ENCODE data around the gene MLH3. TPM values are rescaled to one million over a fixed set of nuclear protein-coding genes. Genes with fewer than 3 reads are reported as not detected.

Gene MLH3
- total RNA-seq, 1 experiment from 2014 or later, result 48.7 TPM

- no peaks in the 10 kb centered on the region for H3K9me2 ChIP-seq (ENCODE audit: insufficient read depth)
- H3K36me3 ChIP-seq (ENCODE audit: low read depth), result no peaks in the 10 kb centered on the region
- H3K27ac ChIP-seq, result no peak overlapping the region
- TF ChIP-seq EZH2 (IDR thresholded peaks at IDR 0.05; ENCODE audit: low read depth), result no peak
- no peak for TF ChIP-seq CTCF (conservative IDR thresholded peaks at IDR 0.05)
- BruUV-seq (replicated peaks), result no TSS peak
- DNase-seq, result no peak
- H3F3A ChIP-seq (ENCODE audit: insufficient read depth, low read depth), result peaks cover 8% of the 10 kb centered on the region; the same call in 1 of the 2 replicates
- ChIA-PET CTCF (no interaction called here), POLR2A (ENCODE audit: unreplicated experiment) (interaction anchor here (0.6 kb wide), 1 partner anchor 532 kb away, joined by 5 read pairs; no protein-coding TSS in a partner anchor)
- no peak overlapping the region for H3K4me3 ChIP-seq
- no peaks in the 10 kb centered on the region for H3K79me2 ChIP-seq (ENCODE audit: low read depth)
- H2AFZ ChIP-seq, result no peak overlapping the region
- no peak overlapping the region for H3K4me2 ChIP-seq
- peaks cover 27% of the 10 kb centered on the region for H3K4me1 ChIP-seq (replicated peaks; ENCODE audit: insufficient read depth)
- H4K20me1 ChIP-seq (ENCODE audit: insufficient read depth), result no peaks in the 10 kb centered on the region
- intact Hi-C loops (cut with micrococcal nuclease; ENCODE audit: unreplicated experiment), result no loop called here
- no peaks in the 10 kb centered on the region for H3K27me3 ChIP-seq (ENCODE audit: insufficient read depth, low read depth)
- H3K9me3 ChIP-seq (ENCODE audit: insufficient read depth, low read depth), result no peaks in the 10 kb centered on the region
Measured at GRCh38 chr14:74977164-74977900, 73.9 kb downstream of the MLH3 start.

- Histone ChIP-seq H3K36me3 (ENCODE audit: low read depth) (no peaks in the 10 kb centered on the region), H3K27me3 (ENCODE audit: insufficient read depth, low read depth) (no peaks in the 10 kb centered on the region), H3K4me2 (no peak overlapping the region), H3F3A (ENCODE audit: insufficient read depth, low read depth) (peaks cover 8% of the 10 kb centered on the region; the same call in 1 of the 2 replicates), H3K4me3 (no peak overlapping the region), H3K9me3 (ENCODE audit: insufficient read depth, low read depth) (no peaks in the 10 kb centered on the region), H3K4me1 (replicated peaks; ENCODE audit: insufficient read depth) (peaks cover 27% of the 10 kb centered on the region), H4K20me1 (ENCODE audit: insufficient read depth) (no peaks in the 10 kb centered on the region), H3K27ac (no peak overlapping the region), H2AFZ (no peak overlapping the region), H3K79me2 (ENCODE audit: low read depth) (no peaks in the 10 kb centered on the region), H3K9me2 (ENCODE audit: insufficient read depth) (no peaks in the 10 kb centered on the region)
- DNase-seq, result no peak
- TF ChIP-seq EZH2 (IDR thresholded peaks at IDR 0.05; ENCODE audit: low read depth) (no peak), CTCF (conservative IDR thresholded peaks at IDR 0.05) (no peak)
- no TSS peak for BruUV-seq (replicated peaks)
- ChIA-PET POLR2A (ENCODE audit: unreplicated experiment) (interaction anchor here (0.6 to 0.9 kb wide), 3 partner anchors 29 to 533 kb away, joined by 3 to 6 read pairs (median 5); partner anchors contain the start of gene ZC2HC1C), CTCF (no interaction called here)
- intact Hi-C loops (cut with micrococcal nuclease; ENCODE audit: unreplicated experiment), result no loop called here
Measured at GRCh38 chr14:74976264-74977113, 74.8 kb downstream of the MLH3 start.

GRCh38 chr14:74975059-74975810, 76.0 kb downstream of the MLH3 start:
- Histone ChIP-seq H3K9me2 (ENCODE audit: insufficient read depth) (no peaks in the 10 kb centered on the region), H3F3A (ENCODE audit: insufficient read depth, low read depth) (peaks cover 8% of the 10 kb centered on the region; the same call in 1 of the 2 replicates), H3K4me3 (no peak overlapping the region), H3K4me2 (no peak overlapping the region), H4K20me1 (ENCODE audit: insufficient read depth) (no peaks in the 10 kb centered on the region), H3K79me2 (ENCODE audit: low read depth) (no peaks in the 10 kb centered on the region), H3K27ac (no peak overlapping the region), H3K36me3 (ENCODE audit: low read depth) (no peaks in the 10 kb centered on the region), H3K4me1 (replicated peaks; ENCODE audit: insufficient read depth) (peaks cover 27% of the 10 kb centered on the region), H3K27me3 (ENCODE audit: insufficient read depth, low read depth) (no peaks in the 10 kb centered on the region), H3K9me3 (ENCODE audit: insufficient read depth, low read depth) (no peaks in the 10 kb centered on the region), H2AFZ (no peak overlapping the region)
- ChIA-PET POLR2A (ENCODE audit: unreplicated experiment) (interaction anchor here (0.5 to 0.9 kb wide), 2 partner anchors 30 to 74 kb away, joined by 3 to 6 read pairs; no protein-coding TSS in a partner anchor), CTCF (interaction anchor here (0.6 to 0.8 kb wide), 2 partner anchors 11 to 324 kb away, joined by 3 read pairs; no protein-coding TSS in a partner anchor)
- intact Hi-C loops (cut with micrococcal nuclease; ENCODE audit: unreplicated experiment), result no loop called here
- TF ChIP-seq EZH2 (IDR thresholded peaks at IDR 0.05; ENCODE audit: low read depth) (no peak), CTCF (conservative IDR thresholded peaks at IDR 0.05) (no peak)
- no TSS peak for BruUV-seq (replicated peaks)
- no peak for DNase-seq

Measured in PC-9 (cell line).